Neural cell (in vitro differentiated cells): ENCODE measurements around the gene RGS3. TPM values are rescaled to one million over a fixed set of nuclear protein-coding genes. Genes with fewer than 3 reads are reported as not detected.

Experiments
- H2AFZ ChIP-seq: fragments of 200-600, 300-800 bp; sonication (generic), shearing (Covaris generic); 2 replicates; pipeline ENCODE4 v1.6.0; 2014; ENCODE audit warnings: low read depth, mild to moderate bottlenecking, antibody characterized with exemption, low read length, moderate library complexity
- H3F3A ChIP-seq: fragments of 200-600 bp; shearing (Covaris generic); 2 replicates; pipeline ENCODE4 v1.6.1; 2016; ENCODE audit warnings: mild to moderate bottlenecking, moderate library complexity, mixed read lengths, antibody characterized with exemption, low read length; ENCODE audit not compliant: insufficient read depth, poor library complexity, severe bottlenecking
- H3K27ac ChIP-seq: fragments of 200-600, 300-800 bp; sonication (generic), shearing (Covaris generic); 2 replicates; pipeline ENCODE4 v1.5.1; 2014; ENCODE audit warnings: mild to moderate bottlenecking, low read length, moderate library complexity
- H3K27me3 ChIP-seq: fragments of 300-800, 200-600 bp; sonication (generic), shearing (Covaris generic); 2 replicates; pipeline ENCODE4 v1.6.0; 2014; ENCODE audit warnings: mild to moderate bottlenecking, low read depth, low read length, moderate library complexity; ENCODE audit not compliant: insufficient read depth
- H3K36me3 ChIP-seq: fragments of 300-800, 200-600 bp; sonication (generic), shearing (Covaris generic); 2 replicates; pipeline ENCODE4 v1.5.1; 2014; ENCODE audit warnings: mild to moderate bottlenecking, antibody characterized with exemption, low read length, moderate library complexity; ENCODE audit not compliant: insufficient read depth
- H3K4me2 ChIP-seq: fragments of 300-800, 200-600 bp; sonication (generic), shearing (Covaris generic); 2 replicates; pipeline ENCODE4 v1.6.0; 2014; ENCODE audit warnings: mild to moderate bottlenecking, low read length
- H3K4me3 ChIP-seq: fragments of 300-800, 200-600 bp; sonication (generic), shearing (Covaris generic); 2 replicates; pipeline ENCODE4 v1.5.1; 2014; ENCODE audit warnings: mild to moderate bottlenecking, low read length, moderate library complexity
- H3K79me2 ChIP-seq: fragments of 200-600 bp; shearing (Covaris generic); replicated peaks from 2 replicates; pipeline ENCODE4 v1.6.0; 2014; ENCODE audit warnings: mild to moderate bottlenecking, low read length, moderate library complexity; ENCODE audit not compliant: insufficient read depth
- H3K9ac ChIP-seq: fragments of 300-800, 200-600 bp; sonication (generic), shearing (Covaris generic); 2 replicates; pipeline ENCODE4 v1.6.1; 2016; ENCODE audit warnings: mild to moderate bottlenecking, low read length, mixed read lengths
- H3K9me2 ChIP-seq: fragments of 200-600 bp; shearing (Covaris generic); 2 replicates; pipeline ENCODE4 v1.6.1; 2016; ENCODE audit warnings: mild to moderate bottlenecking, low read length, mixed read lengths; ENCODE audit not compliant: insufficient read depth
- H3K9me3 ChIP-seq: fragments of 200-600, 300-800 bp; sonication (generic), shearing (Covaris generic); 2 replicates; pipeline ENCODE4 v1.6.1; 2016; ENCODE audit warnings: mild to moderate bottlenecking, mixed run types, low read length, moderate library complexity, mixed read lengths
- H4K20me1 ChIP-seq: fragments of 200-600 bp; shearing (Covaris generic); 2 replicates; pipeline ENCODE4 v1.6.1; 2016; ENCODE audit warnings: mild to moderate bottlenecking, mixed run types; ENCODE audit not compliant: insufficient read depth
- EP300 ChIP-seq: fragments of 450-650 bp; conservative IDR thresholded peaks from 2 replicates; pipeline ENCODE4 v1.6.1; 2014; ENCODE audit warnings: antibody characterized with exemption, mild to moderate bottlenecking, moderate library complexity; ENCODE audit not compliant: poor library complexity, severe bottlenecking
- EZH2 ChIP-seq: fragments of 200-600, 300-800 bp; shearing (Covaris generic), sonication (generic); IDR thresholded peaks from 2 replicates; pipeline ENCODE4 v1.6.1; 2014; ENCODE audit warnings: antibody characterized with exemption, low read length, borderline replicate concordance, mild to moderate bottlenecking; ENCODE audit not compliant: insufficient read depth, poor library complexity, severe bottlenecking
- MXI1 ChIP-seq: fragments of 450-650 bp; conservative IDR thresholded peaks from 2 replicates; pipeline ENCODE4 v1.6.1; 2014; ENCODE audit warnings: antibody characterized with exemption, mild to moderate bottlenecking; ENCODE audit not compliant: poor library complexity, severe bottlenecking
- POLR2AphosphoS5 ChIP-seq: IDR thresholded peaks from 2 replicates; pipeline ENCODE4 v1.6.1; 2012
- RAD21 ChIP-seq: fragments of 450-650 bp; conservative IDR thresholded peaks from 2 replicates; pipeline ENCODE4 v1.6.1; 2014; ENCODE audit warnings: antibody characterized with exemption, mild to moderate bottlenecking, moderate library complexity
- SMC3 ChIP-seq: fragments of 450-650 bp; conservative IDR thresholded peaks from 2 replicates; pipeline ENCODE4 v1.6.1; 2014; ENCODE audit warnings: antibody characterized with exemption, mild to moderate bottlenecking, moderate library complexity; ENCODE audit not compliant: poor library complexity
- TAF1 ChIP-seq: IDR thresholded peaks from 2 replicates; pipeline ENCODE4 v1.6.1; 2012; ENCODE audit warnings: low read depth
- polyA plus RNA-seq: library from polyadenylated mRNA; depleted of rRNA; stranded (reverse); fragments of >200 nt; gene quantifications from 2 replicates; pipeline ENCODE4 v1.2.3, GENCODE V29; 2014
- TF ChIP-seq, protein P1 (sequence below): IDR thresholded peaks from 2 replicates; pipeline ENCODE4 v1.6.1; 2012; ENCODE audit warnings: borderline replicate concordance
- TF ChIP-seq, protein P2 (sequence below): fragments of 450-650 bp; IDR thresholded peaks from 2 replicates; pipeline ENCODE4 v1.5.1; 2014; ENCODE audit warnings: antibody characterized with exemption, mild to moderate bottlenecking, moderate library complexity; ENCODE audit not compliant: poor library complexity, severe bottlenecking

Gene RGS3
- polyA plus RNA-seq, 1 donor from 2014 or later, result 25.3 TPM

- peak overlapping the region; percentile 61 for H3K4me3 ChIP-seq
- no peaks in the 10 kb centered on the region for H3K36me3 ChIP-seq
- H2AFZ ChIP-seq, result no peak overlapping the region
- no peak overlapping the region for H3K4me2 ChIP-seq
- H3K27me3 ChIP-seq, result peaks cover 13% of the 10 kb centered on the region
- H3K27ac ChIP-seq, result no peak overlapping the region
- no peaks in the 10 kb centered on the region for H4K20me1 ChIP-seq
- TF ChIP-seq, protein P1, sequence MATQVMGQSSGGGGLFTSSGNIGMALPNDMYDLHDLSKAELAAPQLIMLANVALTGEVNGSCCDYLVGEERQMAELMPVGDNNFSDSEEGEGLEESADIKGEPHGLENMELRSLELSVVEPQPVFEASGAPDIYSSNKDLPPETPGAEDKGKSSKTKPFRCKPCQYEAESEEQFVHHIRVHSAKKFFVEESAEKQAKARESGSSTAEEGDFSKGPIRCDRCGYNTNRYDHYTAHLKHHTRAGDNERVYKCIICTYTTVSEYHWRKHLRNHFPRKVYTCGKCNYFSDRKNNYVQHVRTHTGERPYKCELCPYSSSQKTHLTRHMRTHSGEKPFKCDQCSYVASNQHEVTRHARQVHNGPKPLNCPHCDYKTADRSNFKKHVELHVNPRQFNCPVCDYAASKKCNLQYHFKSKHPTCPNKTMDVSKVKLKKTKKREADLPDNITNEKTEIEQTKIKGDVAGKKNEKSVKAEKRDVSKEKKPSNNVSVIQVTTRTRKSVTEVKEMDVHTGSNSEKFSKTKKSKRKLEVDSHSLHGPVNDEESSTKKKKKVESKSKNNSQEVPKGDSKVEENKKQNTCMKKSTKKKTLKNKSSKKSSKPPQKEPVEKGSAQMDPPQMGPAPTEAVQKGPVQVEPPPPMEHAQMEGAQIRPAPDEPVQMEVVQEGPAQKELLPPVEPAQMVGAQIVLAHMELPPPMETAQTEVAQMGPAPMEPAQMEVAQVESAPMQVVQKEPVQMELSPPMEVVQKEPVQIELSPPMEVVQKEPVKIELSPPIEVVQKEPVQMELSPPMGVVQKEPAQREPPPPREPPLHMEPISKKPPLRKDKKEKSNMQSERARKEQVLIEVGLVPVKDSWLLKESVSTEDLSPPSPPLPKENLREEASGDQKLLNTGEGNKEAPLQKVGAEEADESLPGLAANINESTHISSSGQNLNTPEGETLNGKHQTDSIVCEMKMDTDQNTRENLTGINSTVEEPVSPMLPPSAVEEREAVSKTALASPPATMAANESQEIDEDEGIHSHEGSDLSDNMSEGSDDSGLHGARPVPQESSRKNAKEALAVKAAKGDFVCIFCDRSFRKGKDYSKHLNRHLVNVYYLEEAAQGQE, result no peak
- TF ChIP-seq POLR2AphosphoS5 (no peak), RAD21 (no peak), TAF1 (no peak), EZH2 (no peak), EP300 (no peak), MXI1 (no peak)
- H3K9ac ChIP-seq, result no peak overlapping the region
- H3K9me2 ChIP-seq, result no peaks in the 10 kb centered on the region
- no peaks in the 10 kb centered on the region for H3K9me3 ChIP-seq
- H3F3A ChIP-seq, result no peaks in the 10 kb centered on the region
- no peaks in the 10 kb centered on the region for H3K79me2 ChIP-seq
These were observed 746 bp downstream of the RGS3 start for GRCh38 chr9:113464286-113464660.

DNA sequence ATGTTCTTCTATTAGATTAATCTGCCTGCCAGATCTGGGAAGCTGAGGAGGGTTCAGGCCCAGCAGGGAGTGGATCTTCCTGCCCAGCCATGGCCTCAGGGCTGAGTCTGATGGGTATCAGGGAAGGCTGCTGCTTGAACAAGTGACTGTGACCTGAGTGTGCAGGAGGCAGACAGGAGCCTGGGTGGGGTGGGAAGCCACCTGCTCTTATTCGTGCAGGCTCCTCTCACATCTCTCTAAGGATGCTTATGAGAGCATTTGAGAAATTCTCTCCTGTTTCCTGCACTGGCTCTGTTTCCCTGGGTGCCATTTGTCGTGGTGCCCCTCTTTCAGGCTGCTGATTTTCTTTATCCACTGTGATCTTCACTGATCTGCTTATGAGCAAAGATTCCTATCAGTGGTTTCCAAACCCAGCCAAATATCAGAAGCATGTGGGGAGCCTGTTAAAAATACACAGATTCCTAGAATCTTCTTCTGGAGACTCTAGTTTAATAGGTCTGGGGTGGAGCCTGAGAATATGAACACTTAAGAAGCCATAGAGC is 2.1 kb downstream of the RGS3 start:
- H2AFZ ChIP-seq, result no peak overlapping the region
- H3K27ac ChIP-seq, result no peak overlapping the region
- H3K79me2 ChIP-seq, result no peaks in the 10 kb centered on the region
- H3K9ac ChIP-seq, result no peak overlapping the region
- peaks cover 13% of the 10 kb centered on the region for H3K27me3 ChIP-seq
- H4K20me1 ChIP-seq, result no peaks in the 10 kb centered on the region
- H3K9me3 ChIP-seq, result no peaks in the 10 kb centered on the region
- no peak overlapping the region for H3K4me3 ChIP-seq
- no peaks in the 10 kb centered on the region for H3K9me2 ChIP-seq
- H3F3A ChIP-seq, result no peaks in the 10 kb centered on the region
- no peaks in the 10 kb centered on the region for H3K36me3 ChIP-seq
- TF ChIP-seq, protein P1, result no peak
- no peak for TF ChIP-seq EP300
- no peak for TF ChIP-seq TAF1
- TF ChIP-seq POLR2AphosphoS5, result no peak
- H3K4me2 ChIP-seq, result no peak overlapping the region

DNA sequence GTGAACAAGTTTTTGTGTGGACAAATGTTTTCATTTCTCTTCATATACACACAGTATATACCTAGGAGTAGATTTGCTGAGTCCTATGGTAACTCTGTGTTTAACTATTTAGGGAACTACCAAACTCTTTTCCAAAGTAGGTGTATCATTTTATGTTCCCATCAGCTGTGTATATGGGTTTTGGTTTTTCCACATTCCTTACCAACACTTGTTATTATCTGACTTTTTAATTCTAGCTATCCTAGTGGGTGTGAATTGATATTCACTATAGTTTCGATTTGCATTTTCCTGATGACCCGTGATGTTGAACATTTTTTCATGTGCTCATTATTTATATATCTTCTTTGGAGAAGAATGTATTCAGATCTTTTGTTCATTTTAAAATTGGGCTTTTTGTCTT is 3.7 kb downstream of the RGS3 start:
- no peaks in the 10 kb centered on the region for H3F3A ChIP-seq
- no peaks in the 10 kb centered on the region for H3K9me3 ChIP-seq
- no peak overlapping the region for H3K9ac ChIP-seq
- H2AFZ ChIP-seq, result no peak overlapping the region
- no peaks in the 10 kb centered on the region for H3K36me3 ChIP-seq
- H4K20me1 ChIP-seq, result no peaks in the 10 kb centered on the region
- H3K4me2 ChIP-seq, result no peak overlapping the region
- H3K9me2 ChIP-seq, result no peaks in the 10 kb centered on the region
- no peak for TF ChIP-seq SMC3
- no peak for TF ChIP-seq RAD21
- no peak for TF ChIP-seq TAF1
- TF ChIP-seq, protein P2, sequence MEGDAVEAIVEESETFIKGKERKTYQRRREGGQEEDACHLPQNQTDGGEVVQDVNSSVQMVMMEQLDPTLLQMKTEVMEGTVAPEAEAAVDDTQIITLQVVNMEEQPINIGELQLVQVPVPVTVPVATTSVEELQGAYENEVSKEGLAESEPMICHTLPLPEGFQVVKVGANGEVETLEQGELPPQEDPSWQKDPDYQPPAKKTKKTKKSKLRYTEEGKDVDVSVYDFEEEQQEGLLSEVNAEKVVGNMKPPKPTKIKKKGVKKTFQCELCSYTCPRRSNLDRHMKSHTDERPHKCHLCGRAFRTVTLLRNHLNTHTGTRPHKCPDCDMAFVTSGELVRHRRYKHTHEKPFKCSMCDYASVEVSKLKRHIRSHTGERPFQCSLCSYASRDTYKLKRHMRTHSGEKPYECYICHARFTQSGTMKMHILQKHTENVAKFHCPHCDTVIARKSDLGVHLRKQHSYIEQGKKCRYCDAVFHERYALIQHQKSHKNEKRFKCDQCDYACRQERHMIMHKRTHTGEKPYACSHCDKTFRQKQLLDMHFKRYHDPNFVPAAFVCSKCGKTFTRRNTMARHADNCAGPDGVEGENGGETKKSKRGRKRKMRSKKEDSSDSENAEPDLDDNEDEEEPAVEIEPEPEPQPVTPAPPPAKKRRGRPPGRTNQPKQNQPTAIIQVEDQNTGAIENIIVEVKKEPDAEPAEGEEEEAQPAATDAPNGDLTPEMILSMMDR, result no peak
- no peak for TF ChIP-seq POLR2AphosphoS5
- no peak for TF ChIP-seq EZH2
- no peak for TF ChIP-seq MXI1
- TF ChIP-seq EP300, result no peak
- TF ChIP-seq, protein P1, result no peak
- H3K27ac ChIP-seq, result no peak overlapping the region
- peaks cover 13% of the 10 kb centered on the region for H3K27me3 ChIP-seq
- no peaks in the 10 kb centered on the region for H3K79me2 ChIP-seq
- no peak overlapping the region for H3K4me3 ChIP-seq
